Brain microvascular endothelial cell (primary cell): ENCODE results near the gene CLDN5.
"Not testable (repeated sequence)": the region's sequence is repeated elsewhere in the genome, so short reads cannot be mapped to it uniquely, and the experiment has no call there.

Experiments
- DNase-seq: peaks from one replicate; pipeline ENCODE4 v3.0.0-alpha.2; 2020
- H3K27ac ChIP-seq: fragments of 250-450 bp; sonication (Bioruptor Pico); 2 replicates; pipeline ENCODE4 v1.5.1; 2020; ENCODE audit warnings: mild to moderate bottlenecking, moderate library complexity
- H3K27me3 ChIP-seq: fragments of 250-450 bp; sonication (Bioruptor Pico); replicated peaks from 2 replicates; pipeline ENCODE4 v1.5.1; 2020; ENCODE audit warnings: mild to moderate bottlenecking
- H3K36me3 ChIP-seq: fragments of 250-450 bp; sonication (Bioruptor Pico); replicated peaks from 2 replicates; pipeline ENCODE4 v1.5.1; 2020; ENCODE audit warnings: mild to moderate bottlenecking
- H3K4me3 ChIP-seq: 2 replicates; pipeline ENCODE4 v1.5.1; 2011; ENCODE audit warnings: low read depth, mild to moderate bottlenecking, control low read depth, low read length, moderate library complexity
- CTCF ChIP-seq: IDR thresholded peaks from 2 replicates; pipeline ENCODE4 v1.5.1; 2011; ENCODE audit warnings: low read depth, mild to moderate bottlenecking, moderate library complexity, low read length, control low read depth, inconsistent platforms; ENCODE audit errors: missing control alignments
- in situ Hi-C: cut with HindIII; loops from 2 replicates; pipeline ENCODE4 v1.10.0; 2017; ENCODE audit warnings: low sequenced_read_pairs, low pct_ligation_motif_present

The CLDN5 gene

DNA sequence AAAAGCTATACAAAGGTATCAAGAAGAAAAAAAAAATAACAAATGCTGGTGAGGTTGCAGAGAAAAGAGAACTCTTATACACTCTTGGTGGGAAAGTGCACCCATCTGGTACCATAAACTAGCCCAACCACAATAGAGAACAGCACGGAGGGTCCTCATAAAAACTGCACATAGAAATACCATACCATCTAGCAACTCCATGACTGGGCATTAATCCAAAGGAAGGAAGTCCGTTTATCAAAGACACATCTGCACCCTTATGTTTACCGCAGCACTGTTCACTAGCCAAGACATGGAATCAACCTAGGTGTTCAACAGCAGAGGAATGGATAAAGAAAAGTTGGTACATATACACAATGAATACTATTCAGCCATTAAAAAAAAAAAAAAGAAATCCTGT is 10.8 kb upstream of the CLDN5 start:
- H3K36me3 ChIP-seq, result no peaks in the 10 kb centered on the region
- H3K27ac ChIP-seq, result no peak overlapping the region
- in situ Hi-C loops, result no loop called here
- no peak for DNase-seq
- H3K4me3 ChIP-seq, result no peak overlapping the region
- no peaks in the 10 kb centered on the region for H3K27me3 ChIP-seq
- TF ChIP-seq CTCF, result no peak

GRCh38 chr22:19533857-19534256 is 9.6 kb upstream of the CLDN5 start:
- Histone ChIP-seq H3K36me3 (no peaks in the 10 kb centered on the region), H3K4me3 (no peak overlapping the region), H3K27ac (no peak overlapping the region), H3K27me3 (no peaks in the 10 kb centered on the region)
- TF ChIP-seq CTCF, result no peak
- in situ Hi-C loops, result no loop called here
- DNase-seq, result no peak

GRCh38 chr22:19533049-19533626 is 8.9 kb upstream of the CLDN5 start:
- TF ChIP-seq CTCF, result no peak
- in situ Hi-C loops, result no loop called here
- Histone ChIP-seq H3K27me3 (no peaks in the 10 kb centered on the region), H3K4me3 (no peak overlapping the region), H3K27ac (no peak overlapping the region), H3K36me3 (no peaks in the 10 kb centered on the region)
- DNase-seq, result no peak

DNA sequence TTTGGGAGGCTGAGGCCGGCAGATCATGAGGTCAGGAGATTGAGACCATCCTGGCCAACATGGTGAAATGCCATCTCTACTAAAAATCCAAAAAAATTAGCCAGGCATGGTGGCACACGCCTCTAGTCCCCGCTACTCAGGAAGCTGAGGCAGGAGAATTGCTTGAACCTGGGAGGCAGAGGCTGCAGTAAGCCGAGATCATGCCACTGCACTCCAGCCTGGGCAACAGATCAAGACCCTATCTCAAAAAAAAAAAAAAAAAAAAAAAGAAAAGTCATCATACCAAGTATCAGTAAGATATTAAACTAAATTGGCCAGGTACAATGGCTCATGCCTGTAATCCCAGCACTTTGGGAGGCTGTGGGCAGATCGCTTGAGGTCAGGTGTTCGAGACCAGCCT is 7.1 kb upstream of the CLDN5 start:
- in situ Hi-C loops, DNase-seq, H3K27me3 ChIP-seq, H3K4me3 ChIP-seq, H3K27ac ChIP-seq, H3K36me3 ChIP-seq: not testable (repeated sequence)

DNA sequence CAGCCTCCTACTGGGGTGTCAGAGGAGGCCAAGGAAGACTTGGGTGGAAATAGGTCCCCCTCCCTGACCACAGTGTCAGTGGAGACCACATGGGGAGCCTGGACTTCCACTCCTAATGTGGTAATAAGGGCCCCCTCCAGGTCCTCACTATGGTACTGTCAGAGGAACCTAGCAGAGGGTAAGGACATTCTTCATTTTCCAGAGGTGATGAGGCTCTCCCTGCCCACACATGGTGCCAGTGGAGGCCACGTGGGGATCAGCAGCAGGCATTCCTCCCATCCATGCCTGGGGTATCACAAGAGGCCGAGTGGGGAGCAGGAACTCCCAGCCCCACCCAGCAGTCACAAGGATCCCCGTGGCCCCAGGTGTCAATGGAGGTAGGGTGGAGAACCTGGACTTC is 6.5 kb upstream of the CLDN5 start:
- Histone ChIP-seq H3K27ac (no peak overlapping the region), H3K36me3 (no peaks in the 10 kb centered on the region), H3K27me3 (peaks cover 2% of the 10 kb centered on the region), H3K4me3 (no peak overlapping the region)
- TF ChIP-seq CTCF, result no peak
- in situ Hi-C loops, result no loop called here
- DNase-seq, result no peak

DNA sequence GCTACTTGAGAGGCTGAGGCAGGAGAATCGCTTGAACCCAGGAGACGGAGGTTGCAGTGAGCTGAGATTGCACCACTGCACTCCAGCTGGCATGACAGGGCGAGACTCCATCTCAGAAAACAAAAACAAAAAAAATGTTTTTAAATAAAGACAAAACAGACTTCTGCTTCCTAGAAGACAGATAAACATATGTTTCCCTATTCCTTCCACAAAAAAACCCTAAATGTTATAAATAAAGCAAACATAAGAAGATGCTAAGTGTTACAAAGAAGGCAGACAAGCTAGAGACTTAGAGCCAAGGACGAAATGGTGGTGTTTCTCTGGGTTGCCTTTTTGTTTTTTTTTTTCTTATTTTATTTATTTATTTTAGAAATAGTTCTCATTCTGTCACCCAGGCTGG is 5.6 kb upstream of the CLDN5 start:
- H3K4me3 ChIP-seq, result no peak overlapping the region
- DNase-seq, result no peak
- H3K36me3 ChIP-seq, result no peaks in the 10 kb centered on the region
- H3K27ac ChIP-seq, result no peak overlapping the region
- peaks cover 2% of the 10 kb centered on the region for H3K27me3 ChIP-seq
- in situ Hi-C loops, result no loop called here
- TF ChIP-seq CTCF, result no peak
